HG03439 (cell line): ENCODE results near the gene GK2.

Experiments used
- ATAC-seq: cut with Tn5 transposase; IDR thresholded peaks from one replicate; pipeline ENCODE4 v1.9.1; 2021; ENCODE audit warnings: mild to moderate bottlenecking, moderate library complexity; ENCODE audit not compliant: unreplicated experiment

GK2 gene

DNA sequence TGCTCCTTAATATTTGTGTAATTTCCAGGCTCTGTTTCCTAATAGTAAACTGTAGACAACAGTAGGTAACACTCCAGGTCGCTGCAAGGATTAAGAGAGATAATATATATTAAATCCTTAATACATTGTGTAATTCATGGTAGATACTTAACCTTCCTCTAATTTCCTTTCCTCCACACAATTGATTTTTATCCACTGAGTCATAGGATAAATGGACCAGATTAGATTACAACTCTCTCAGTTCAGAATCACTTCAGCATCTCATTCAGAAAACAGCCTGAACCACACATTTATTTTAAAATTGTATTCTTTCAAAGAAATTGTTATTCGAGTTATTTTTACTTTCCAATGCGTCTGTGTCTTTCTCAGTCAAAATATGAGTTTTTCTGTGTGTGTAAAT, 17.1 kb downstream of the GK2 start:
- no peak for ATAC-seq

DNA sequence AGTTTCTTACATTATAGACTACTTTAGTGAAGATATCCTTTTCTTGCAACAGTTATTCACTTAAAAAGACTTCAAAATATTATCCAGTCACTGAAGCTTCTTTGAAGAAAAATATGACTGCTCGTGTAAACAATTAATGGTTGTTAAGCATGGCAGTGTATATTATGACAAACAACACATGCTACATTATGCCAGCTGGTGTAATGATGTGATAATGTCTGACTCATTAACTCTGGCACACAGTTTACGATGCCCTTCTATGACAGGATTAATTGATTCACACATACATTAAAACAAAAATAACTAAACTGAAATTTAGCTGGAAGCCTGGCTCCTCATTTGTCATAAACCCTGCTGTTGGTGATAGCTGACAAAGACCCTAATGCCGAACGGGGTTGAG, 22.4 kb downstream of the GK2 start:
- no peak for ATAC-seq

DNA sequence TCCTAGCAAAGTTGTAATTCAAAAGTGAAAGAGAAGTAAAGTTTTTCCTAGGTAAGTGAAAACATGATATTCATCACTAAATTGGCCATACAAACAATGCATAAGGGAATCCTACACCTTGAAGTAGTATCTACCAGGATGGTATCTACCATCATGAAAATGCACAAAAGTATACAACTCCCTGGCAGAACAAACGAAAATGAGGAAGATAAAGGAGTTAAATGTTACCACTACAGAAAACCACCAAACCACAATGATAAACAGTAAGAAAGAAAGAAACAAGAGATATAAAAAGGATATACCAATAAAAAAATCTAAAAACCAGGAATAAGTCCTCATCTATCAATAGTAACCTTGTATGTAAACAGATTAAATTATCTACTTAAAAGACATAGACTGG, 26.9 kb downstream of the GK2 start:
- ATAC-seq, result no peak

DNA sequence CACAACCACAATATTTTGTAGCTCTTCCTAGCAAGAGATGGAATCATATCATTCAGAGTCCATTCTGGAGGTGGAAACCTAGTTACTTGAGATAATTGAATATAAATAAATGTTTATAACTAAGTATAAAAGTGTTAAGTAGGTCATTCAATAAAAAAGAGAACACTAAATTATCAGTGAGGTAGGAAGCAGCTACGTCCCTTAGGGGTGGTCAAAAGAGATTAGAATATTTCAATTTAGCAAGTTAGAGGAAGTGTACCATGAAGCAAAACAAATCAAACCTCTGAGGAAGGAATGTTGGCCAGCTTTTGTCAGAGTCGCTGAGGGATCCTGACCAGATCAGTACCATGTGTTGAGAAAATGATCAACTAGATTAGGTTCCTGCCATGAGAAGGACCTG, 38.0 kb downstream of the GK2 start:
- no peak for ATAC-seq

DNA sequence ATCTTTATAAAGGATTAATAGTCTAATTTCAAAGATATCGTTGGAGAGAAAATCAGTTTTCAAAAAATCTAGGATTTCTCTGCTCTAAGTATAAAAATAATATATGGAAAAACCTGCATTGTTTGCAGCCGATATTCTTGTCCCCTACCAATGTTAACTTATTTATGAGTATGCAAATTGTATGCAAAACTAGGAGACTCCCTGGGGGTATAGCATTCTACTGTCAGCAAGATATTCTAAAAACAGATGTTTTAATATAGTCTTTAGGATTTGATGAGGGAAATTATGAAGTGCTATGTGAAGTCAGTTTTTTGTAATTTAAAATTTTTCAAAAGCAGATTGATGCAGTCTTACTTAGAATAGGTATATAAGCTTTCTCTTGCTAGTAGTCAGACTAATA, 40.9 kb downstream of the GK2 start:
- no peak for ATAC-seq

DNA sequence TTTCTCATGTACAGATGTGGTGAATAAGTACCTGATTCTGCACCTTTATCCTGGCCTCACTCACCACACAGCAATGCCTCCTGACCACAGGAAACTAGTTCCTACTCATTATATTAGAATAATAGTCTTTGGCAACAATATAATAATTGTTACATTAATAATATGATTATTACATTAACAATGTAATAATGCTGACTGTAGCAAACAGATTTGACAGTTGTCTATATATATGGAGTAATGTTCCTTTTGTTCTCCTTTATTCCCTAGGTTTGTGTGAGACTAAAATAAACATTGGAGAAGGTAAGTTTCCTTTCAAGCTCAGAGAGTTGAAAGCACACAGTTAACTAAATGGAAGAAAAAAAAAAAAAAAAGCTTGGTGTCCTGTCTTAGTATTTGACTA, 41.6 kb downstream of the GK2 start:
- ATAC-seq, result no peak

DNA sequence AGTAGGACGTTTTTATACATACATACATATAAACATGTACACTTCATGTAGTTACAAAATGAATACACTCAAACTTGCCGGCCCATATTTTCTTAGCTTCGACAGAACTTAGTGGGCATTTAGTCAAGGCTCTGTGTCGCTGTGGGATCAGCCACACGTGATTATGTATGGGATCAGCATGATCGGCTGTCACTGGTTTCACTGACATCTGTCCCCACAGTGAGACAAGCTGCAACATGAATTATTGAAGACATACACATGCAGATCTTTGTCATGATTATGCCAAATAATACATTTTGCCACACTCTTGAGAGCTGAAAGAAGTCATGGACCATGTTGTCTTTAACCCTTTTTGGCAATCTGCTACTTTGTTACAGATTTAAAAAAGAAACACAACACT, 44.0 kb downstream of the GK2 start:
- ATAC-seq, result no peak

DNA sequence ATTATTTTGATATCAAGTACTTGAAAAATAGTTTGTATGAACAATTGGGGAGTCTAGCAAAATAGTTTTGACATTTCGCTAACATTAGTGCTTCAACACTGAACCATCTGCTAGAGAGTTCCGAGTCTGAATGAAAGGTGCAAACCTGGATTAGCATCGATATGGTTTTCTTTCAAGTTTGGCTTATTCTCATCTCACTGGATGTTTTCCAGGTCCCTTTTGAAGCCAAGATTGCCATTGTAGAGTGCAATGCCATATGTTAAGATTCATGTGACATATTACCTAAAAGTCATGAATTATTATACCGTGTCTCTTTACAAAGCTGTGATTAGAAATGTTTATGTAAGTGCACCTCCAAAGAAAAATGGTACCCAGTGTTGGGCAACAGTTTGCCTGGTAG, 45.4 kb downstream of the GK2 start:
- ATAC-seq, result no peak

DNA sequence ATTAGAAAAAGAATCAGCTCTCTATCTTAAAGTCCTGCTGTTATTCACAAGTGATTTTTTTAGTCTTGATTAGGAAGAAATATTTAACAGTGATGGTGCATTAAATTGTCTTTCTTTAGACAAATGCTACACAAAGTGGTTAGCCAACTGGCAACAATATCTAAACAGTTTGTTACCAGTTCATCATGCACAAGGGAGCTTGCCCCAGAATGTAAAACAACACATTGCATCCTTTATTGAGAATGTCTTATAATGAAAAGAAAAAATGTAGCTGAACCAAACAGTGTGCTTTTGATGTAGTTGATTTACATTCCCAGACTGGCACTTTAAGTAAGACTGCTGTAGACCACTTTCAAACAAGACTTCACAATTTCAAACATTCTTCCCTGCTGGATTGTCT, 48.0 kb downstream of the GK2 start:
- no peak for ATAC-seq

DNA sequence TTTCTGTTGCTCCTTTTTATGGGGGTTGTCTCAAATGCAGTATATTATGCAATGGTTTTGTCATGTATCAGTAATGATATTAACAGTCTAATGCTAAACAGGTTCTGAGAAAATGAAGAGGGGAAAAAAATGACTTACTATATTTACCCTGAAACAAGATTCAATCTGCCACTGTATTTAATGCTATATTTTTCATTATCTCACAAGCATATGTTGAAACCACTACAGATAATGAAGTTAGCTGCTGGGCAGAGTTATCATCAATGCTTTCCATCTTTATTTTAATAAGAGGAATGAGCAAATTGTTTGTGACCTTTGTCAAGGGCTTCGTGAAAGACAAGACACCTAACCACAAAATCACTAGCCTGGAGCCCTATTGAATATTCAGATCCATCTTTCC, 49.6 kb downstream of the GK2 start:
- no peak for ATAC-seq

DNA sequence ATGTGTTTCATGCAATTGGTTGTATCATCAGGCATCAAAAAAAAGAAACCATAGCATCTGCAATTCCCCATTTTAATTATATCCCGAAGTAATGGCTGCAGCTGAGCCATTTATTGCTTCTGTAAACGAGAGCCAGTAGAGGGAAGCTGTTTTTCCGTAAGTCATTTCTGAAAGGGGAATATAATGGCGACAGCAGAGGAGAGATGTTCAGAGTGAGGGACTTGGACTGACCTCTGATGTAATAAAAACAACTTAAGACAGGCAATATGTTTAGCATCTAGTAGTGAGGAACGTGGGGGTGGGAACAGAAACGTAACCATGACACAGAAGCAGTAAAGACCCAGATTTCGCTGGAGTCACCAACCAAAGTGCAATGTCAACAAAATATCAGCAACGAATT, 50.7 kb downstream of the GK2 start:
- ATAC-seq, result no peak
